ENCODE data around the gene CENATAC.

DNA sequence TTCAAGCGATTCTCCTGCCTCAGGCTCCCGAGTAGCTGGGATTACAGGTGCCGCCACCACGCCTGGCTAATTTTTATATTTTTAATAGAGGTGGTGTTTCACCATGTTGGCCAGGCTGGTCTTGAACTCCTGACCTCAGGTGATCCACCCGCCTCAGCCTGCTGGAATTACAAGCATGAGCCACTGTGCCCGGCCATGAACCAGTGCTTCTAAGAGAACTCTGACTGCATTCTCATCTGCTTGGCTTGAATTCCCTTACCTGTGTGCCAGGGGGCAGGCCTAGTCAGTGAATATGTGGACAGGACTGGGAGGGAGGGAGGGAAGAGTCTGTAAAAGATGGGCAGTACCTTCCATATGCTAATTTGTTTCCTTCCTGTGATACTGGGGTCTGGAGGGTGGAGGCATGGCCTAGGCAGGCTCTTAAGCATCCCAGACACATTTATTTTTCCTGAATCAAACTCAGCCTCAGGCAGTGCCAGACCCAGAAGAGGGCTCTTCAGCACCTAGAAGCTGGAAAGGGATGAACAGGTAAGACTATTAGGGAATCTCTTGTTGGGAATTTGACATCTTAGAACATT lies 13.6 kb downstream of the CENATAC start:
- TF ChIP-seq TAF1 (IDR thresholded peaks at IDR 0.05; ENCODE audit: low read depth), result no peak
- no peak for TF ChIP-seq POLR2AphosphoS5 (IDR thresholded peaks at IDR 0.05)
- no peak for TF ChIP-seq CTCF (IDR thresholded peaks at IDR 0.05; ENCODE audit: poor library complexity, severe bottlenecking)
- TF ChIP-seq EZH2 (IDR thresholded peaks at IDR 0.05; ENCODE audit: borderline replicate concordance, insufficient read depth, low read length, poor library complexity, severe bottlenecking), result no peak

All from neural cell (in vitro differentiated cells).